Testis (tissue), 3 donors: ENCODE measurements around the gene GRM4. TPM values are rescaled to one million over a fixed set of nuclear protein-coding genes. Genes with fewer than 3 reads are reported as not detected.

Experiments used
- DNase-seq: peaks from one replicate; pipeline ENCODE4 v3.0.0-alpha.2; 2019
- H3K27ac ChIP-seq, 2 donors: fragments of 200-600 bp; sonication (generic); one replicate each; pipeline ENCODE4 v1.5.1; 2019
- H3K27me3 ChIP-seq: fragments of 200-600 bp; sonication (generic); one replicate; pipeline ENCODE4 v1.5.1; 2019
- H3K36me3 ChIP-seq: fragments of 200-600 bp; sonication (generic); one replicate; pipeline ENCODE4 v1.5.1; 2017; ENCODE audit warnings: low read depth; ENCODE audit errors: missing control alignments
- H3K4me1 ChIP-seq: fragments of 200-600 bp; sonication (generic); one replicate; pipeline ENCODE4 v1.5.1; 2019
- H3K4me3 ChIP-seq, 2 donors: fragments of 200-600 bp; sonication (generic); one replicate each; pipeline ENCODE4 v1.5.1; 2017 to 2019
- H3K9me3 ChIP-seq: fragments of 200-600 bp; sonication (generic); one replicate; pipeline ENCODE4 v1.5.1; 2017
- POLR2A ChIP-seq: fragments of 450-650 bp; IDR thresholded peaks from one replicate; pipeline ENCODE4 v1.6.1; 2017; ENCODE audit warnings: antibody characterized with exemption, mild to moderate bottlenecking, moderate library complexity
- WGBS, 2 donors: methylation state at CpG; one replicate each; pipeline ENCODE4 v1.1.5; 2018; 5-methylcytosine and 5-hydroxymethylcytosine counted together
- intact Hi-C: fragments of 100-400 bp; cut with DNase I; formaldehyde crosslinking; loops from one replicate; pipeline ENCODE4 v1.15.1; 2023; ENCODE audit warnings: low total_unique reads
- polyA plus RNA-seq: library from polyadenylated mRNA; stranded (reverse); fragments of 350-450 nt; fragmentation: Illumina TruSeq; extraction: RNeasy Lipid Tissue Mini Kit (QIAGEN cat#74804); gene quantifications from one replicate; pipeline ENCODE4 v1.2.3, GENCODE V29; 2014; ENCODE audit warnings: low read depth, low replicate concordance; ENCODE audit not compliant: insufficient read depth
- total RNA-seq, 2 donors: library from RNA; depleted of rRNA; stranded (reverse); fragments of >200 nt; gene quantifications; one replicate each; pipeline ENCODE4 v1.2.3, GENCODE V29; 2016
- TF ChIP-seq, protein P1 (sequence below), 3 experiments: fragments of 450-650 bp in 2 of 3; fragments of 200-600 bp in 1 of 3; sonication (generic) in 1 of 3; IDR thresholded peaks; one replicate each; pipeline ENCODE4 v1.5.1; 2016 to 2019; ENCODE audit warnings: antibody characterized with exemption in 3 of 3, mild to moderate bottlenecking in 2 of 3, moderate library complexity in 1 of 3

GRM4 gene
- total and polyA plus RNA-seq, 3 donors from 2014 or later: 1.6 to 3.5 (median 3.5) TPM

DNA sequence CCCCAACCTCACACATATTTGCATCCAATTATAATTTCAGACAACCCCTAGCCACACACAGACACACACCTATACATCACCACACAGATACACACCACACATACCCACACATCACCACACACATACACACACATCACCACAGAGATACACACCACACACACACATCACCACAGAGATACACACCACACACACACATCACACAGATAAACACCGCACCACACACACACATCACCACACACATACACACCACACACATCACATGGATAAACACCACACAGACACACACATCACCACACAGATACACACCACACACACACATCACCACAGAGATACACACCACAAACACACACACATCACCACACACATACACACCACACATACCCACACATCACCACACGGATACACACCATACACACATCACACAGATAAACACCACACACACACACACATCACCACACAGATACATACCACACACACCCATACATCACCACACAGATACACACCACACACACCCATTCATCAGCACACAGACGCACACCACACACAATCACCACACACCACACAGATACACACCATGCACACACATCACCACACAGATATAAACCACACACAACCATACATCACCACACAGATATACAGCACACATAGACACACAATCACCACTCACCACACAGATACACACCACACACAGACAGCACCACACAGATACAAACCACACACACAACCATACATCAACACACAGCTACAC, 74.6 kb downstream of the GRM4 start:
- WGBS, 2 donors: 83 to 100% methylated on average over 1 to 3 of the region's 3 CpGs
- Histone ChIP-seq H3K36me3 (no peaks in the 10 kb centered on the region), H3K9me3 (no peaks in the 10 kb centered on the region), H3K4me3 (no peak overlapping the region), H3K27ac (no peak overlapping the region), H3K4me1 (no peaks in the 10 kb centered on the region), H3K27me3 (no peaks in the 10 kb centered on the region)
- intact Hi-C loops: no loop called here
- no peak for DNase-seq
- TF ChIP-seq, protein P1, sequence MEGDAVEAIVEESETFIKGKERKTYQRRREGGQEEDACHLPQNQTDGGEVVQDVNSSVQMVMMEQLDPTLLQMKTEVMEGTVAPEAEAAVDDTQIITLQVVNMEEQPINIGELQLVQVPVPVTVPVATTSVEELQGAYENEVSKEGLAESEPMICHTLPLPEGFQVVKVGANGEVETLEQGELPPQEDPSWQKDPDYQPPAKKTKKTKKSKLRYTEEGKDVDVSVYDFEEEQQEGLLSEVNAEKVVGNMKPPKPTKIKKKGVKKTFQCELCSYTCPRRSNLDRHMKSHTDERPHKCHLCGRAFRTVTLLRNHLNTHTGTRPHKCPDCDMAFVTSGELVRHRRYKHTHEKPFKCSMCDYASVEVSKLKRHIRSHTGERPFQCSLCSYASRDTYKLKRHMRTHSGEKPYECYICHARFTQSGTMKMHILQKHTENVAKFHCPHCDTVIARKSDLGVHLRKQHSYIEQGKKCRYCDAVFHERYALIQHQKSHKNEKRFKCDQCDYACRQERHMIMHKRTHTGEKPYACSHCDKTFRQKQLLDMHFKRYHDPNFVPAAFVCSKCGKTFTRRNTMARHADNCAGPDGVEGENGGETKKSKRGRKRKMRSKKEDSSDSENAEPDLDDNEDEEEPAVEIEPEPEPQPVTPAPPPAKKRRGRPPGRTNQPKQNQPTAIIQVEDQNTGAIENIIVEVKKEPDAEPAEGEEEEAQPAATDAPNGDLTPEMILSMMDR (IDR thresholded peaks at IDR 0.05): no peak
- TF ChIP-seq POLR2A: no peak

DNA sequence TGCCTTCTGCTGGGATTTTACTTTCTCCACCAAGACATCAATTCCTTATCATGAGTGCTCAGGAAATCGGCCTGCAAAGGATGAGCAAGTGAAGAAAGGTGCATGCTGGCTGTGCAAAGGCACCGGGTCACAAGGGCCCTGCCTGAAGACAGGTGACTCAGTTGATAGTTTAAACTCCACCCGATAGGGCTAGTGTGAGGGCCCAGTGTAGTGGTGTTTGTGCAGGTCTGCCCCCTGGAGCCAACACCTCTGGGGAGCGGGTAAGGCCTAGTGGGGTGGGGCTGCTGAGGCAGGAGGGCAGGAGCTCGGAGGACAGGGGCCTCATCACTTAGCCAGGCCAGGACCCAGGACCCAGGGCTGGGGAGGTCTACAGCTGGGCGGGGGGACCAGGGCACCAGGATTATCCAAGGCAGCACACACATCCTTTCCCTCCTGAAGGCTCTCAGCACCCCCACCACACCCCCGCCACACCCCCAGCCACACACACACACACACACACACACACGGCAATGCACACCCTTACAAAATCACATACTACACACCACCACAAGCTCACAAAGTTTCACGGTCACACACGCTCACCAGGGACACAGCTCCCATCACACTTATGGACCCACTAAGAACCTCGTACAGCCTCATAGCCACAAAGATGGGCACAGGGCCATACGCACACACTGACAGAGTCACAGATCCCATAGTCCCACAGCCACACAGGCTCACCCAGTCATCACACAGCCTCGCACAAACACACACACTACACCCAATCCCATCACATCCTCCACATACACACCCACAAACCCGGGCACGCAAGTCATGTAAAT, 75.4 kb downstream of the GRM4 start:
- no peaks in the 10 kb centered on the region for H3K36me3 ChIP-seq
- no peak overlapping the region for H3K27ac ChIP-seq
- no peaks in the 10 kb centered on the region for H3K9me3 ChIP-seq
- no peaks in the 10 kb centered on the region for H3K27me3 ChIP-seq
- 86 to 94% methylated on average over 11 to 15 of the region's 15 CpGs for WGBS, 2 donors
- no peak overlapping the region for H3K4me3 ChIP-seq
- H3K4me1 ChIP-seq: peaks cover 5% of the 10 kb centered on the region
- intact Hi-C loops: no loop called here
- no peak for DNase-seq
- TF ChIP-seq, protein P1 (IDR thresholded peaks at IDR 0.05): no peak
- no peak for TF ChIP-seq POLR2A

DNA sequence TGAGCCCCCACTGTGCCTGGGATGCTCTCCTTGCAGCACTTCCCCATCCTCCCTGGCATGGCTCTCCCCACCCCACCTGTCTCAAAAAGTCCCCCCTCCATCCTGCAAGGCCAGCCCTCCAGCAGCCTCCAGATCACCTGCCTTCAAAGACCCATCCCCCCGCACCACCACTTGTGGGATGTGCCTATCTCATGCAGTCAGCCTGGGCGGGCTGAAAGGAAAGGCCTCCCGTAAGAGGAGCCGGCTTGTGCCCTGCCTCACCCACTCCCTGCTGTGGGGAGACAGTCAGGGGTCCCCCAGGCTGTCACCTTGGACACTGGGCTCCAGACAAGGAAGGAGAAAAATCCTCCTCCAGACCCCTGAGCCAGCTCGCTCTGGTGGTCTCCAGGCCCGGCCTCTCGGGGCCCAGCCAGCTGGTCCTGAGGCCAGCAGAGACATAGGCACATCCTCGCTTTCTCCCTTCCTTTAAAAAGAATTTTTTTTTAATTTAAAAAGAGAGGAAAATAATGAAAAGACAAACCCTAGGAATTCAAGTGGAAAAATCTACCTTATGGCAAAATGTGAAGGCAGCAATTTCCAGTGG, 77.3 kb downstream of the GRM4 start:
- intact Hi-C loops: no loop called here
- Histone ChIP-seq H3K4me1 (peaks cover 7% of the 10 kb centered on the region), H3K27me3 (no peaks in the 10 kb centered on the region), H3K9me3 (no peaks in the 10 kb centered on the region), H3K27ac (no peak overlapping the region), H3K4me3 (no peak overlapping the region), H3K36me3 (no peaks in the 10 kb centered on the region)
- WGBS, 2 donors: 54 to 63% methylated on average over 5 to 8 of the region's 8 CpGs
- DNase-seq: no peak
- no peak for TF ChIP-seq POLR2A
- TF ChIP-seq, protein P1 (IDR thresholded peaks at IDR 0.05): no peak

DNA sequence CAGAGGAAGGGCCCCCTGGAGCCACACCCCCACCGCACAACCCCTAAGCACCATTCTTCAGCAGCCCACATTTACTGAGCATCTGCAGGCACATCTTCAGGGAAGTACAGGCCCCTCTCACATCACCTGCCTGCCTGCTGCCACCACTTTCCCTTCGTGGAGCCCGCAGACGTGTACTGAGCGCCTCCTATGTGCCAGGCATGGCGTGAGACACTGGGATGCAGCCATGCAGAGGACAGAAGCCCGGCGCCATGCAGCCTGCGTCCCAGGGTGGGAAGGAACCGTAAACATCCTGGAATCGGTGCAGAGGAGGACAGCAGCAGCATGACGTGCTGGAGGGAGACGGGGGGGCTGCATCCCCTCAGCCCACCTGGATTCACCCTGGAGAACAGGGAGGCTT, 78.1 kb downstream of the GRM4 start:
- H3K36me3 ChIP-seq: no peaks in the 10 kb centered on the region
- H3K4me1 ChIP-seq: peaks cover 7% of the 10 kb centered on the region
- H3K27ac ChIP-seq: no peak overlapping the region
- H3K4me3 ChIP-seq: no peak overlapping the region
- no peaks in the 10 kb centered on the region for H3K9me3 ChIP-seq
- intact Hi-C loops: no loop called here
- no peaks in the 10 kb centered on the region for H3K27me3 ChIP-seq
- TF ChIP-seq, protein P1 (IDR thresholded peaks at IDR 0.05): no peak
- no peak for TF ChIP-seq POLR2A
- 56 to 63% methylated on average over 7 to 13 of the region's 13 CpGs for WGBS, 2 donors
- no peak for DNase-seq
